Measurements from ENCODE around the gene TUBB3.
"Not testable (repeated sequence)": the region's sequence is repeated elsewhere in the genome, so short reads cannot be mapped to it uniquely, and the experiment has no call there.

TUBB3 gene

GRCh38 chr16:89922884-89923639 lies at the start of gene TUBB3:
TUBB3 (plus strand) TSS chr16:89923342; CDS start chr16:89923402, 60 bp downstream.
- no peak for DNase-seq (ENCODE audit: low spot score)

GRCh38 chr16:89873972-89874689 lies 49.0 kb upstream of the TUBB3 start:
- peak; percentile 94 for DNase-seq (ENCODE audit: low spot score)

- DNase-seq (ENCODE audit: low spot score): not testable (repeated sequence)
These were observed 44.0 kb upstream of the TUBB3 start for GRCh38 chr16:89879123-89879522.

- DNase-seq (ENCODE audit: low spot score): no peak
These were observed 42.4 kb upstream of the TUBB3 start for GRCh38 chr16:89880477-89881367.

GRCh38 chr16:89881368-89881730 lies 41.8 kb upstream of the TUBB3 start:
- DNase-seq (ENCODE audit: low spot score): no peak

GRCh38 chr16:89883346-89884040 lies 39.6 kb upstream of the TUBB3 start:
- DNase-seq (ENCODE audit: low spot score): no peak

GRCh38 chr16:89884041-89884421 lies 39.1 kb upstream of the TUBB3 start:
- DNase-seq (ENCODE audit: low spot score): no peak

- DNase-seq (ENCODE audit: low spot score): no peak
These were observed 35.9 kb upstream of the TUBB3 start for GRCh38 chr16:89887243-89887642.

- DNase-seq (ENCODE audit: low spot score): no peak
These were observed 32.9 kb upstream of the TUBB3 start for GRCh38 chr16:89890200-89890599.

GRCh38 chr16:89890886-89891657 lies 32.1 kb upstream of the TUBB3 start:
- no peak for DNase-seq (ENCODE audit: low spot score)

- no peak for DNase-seq (ENCODE audit: low spot score)
These were observed 31.0 kb upstream of the TUBB3 start for GRCh38 chr16:89892055-89892630.

GRCh38 chr16:89892635-89893034 lies 30.5 kb upstream of the TUBB3 start:
- no peak for DNase-seq (ENCODE audit: low spot score)

GRCh38 chr16:89893642-89894548 lies 29.2 kb upstream of the TUBB3 start:
- DNase-seq (ENCODE audit: low spot score): no peak

- DNase-seq (ENCODE audit: low spot score): no peak
These were observed 27.5 kb upstream of the TUBB3 start for GRCh38 chr16:89895482-89896250.

GRCh38 chr16:89897204-89897603 lies 25.9 kb upstream of the TUBB3 start:
- DNase-seq (ENCODE audit: low spot score): no peak

- no peak for DNase-seq (ENCODE audit: low spot score)
These were observed 24.8 kb upstream of the TUBB3 start for GRCh38 chr16:89898201-89898967.

GRCh38 chr16:89899879-89900481 lies 23.2 kb upstream of the TUBB3 start:
- no peak for DNase-seq (ENCODE audit: low spot score)

- DNase-seq (ENCODE audit: low spot score): no peak
These were observed 22.3 kb upstream of the TUBB3 start for GRCh38 chr16:89900885-89901284.
